ENCODE measurements around the gene KPNA3. TPM values are rescaled to one million over a fixed set of nuclear protein-coding genes. Genes with fewer than 3 reads are reported as not detected.
A peak's percentile ranks its signal among the peaks of the same experiment; 100 is the strongest.

The KPNA3 gene
- total and polyA plus RNA-seq, 4 experiments from 2014 or later = 21.1 to 25.2 (median 22.2) TPM

GRCh38 chr13:49831455-49831854, 39.0 kb upstream of the KPNA3 start:
- Mint-ChIP-seq H3K27me3 (peaks cover 0 to 7% of the 10 kb centered on the region in 2 donors), H3K9me3 (peaks cover 3 to 30% (median 10%) of the 10 kb centered on the region in 8 donors), H3K4me3 (no peak overlapping the region), H3K4me1 (peaks cover 2 to 11% (median 6%) of the 10 kb centered on the region in 4 donors), H3K36me3 (peaks cover 0 to 4% of the 10 kb centered on the region in 2 donors), H3K27ac (no peak overlapping the region)
- POLR2A ChIA-PET (ENCODE audit: partially characterized antibody) = no interaction called here
- Histone ChIP-seq H3K9me3 (ENCODE audit: control insufficient read depth in 1 of 2, low read length in 2 of 2) (no peaks in the 10 kb centered on the region), H3K4me3 (ENCODE audit: low read length in 2 of 2) (no peak overlapping the region), H3K27ac (ENCODE audit: low read depth, low read length) (no peak overlapping the region), H3K4me1 (ENCODE audit: insufficient read depth, low read length) (no peaks in the 10 kb centered on the region), H3K36me3 (ENCODE audit: insufficient read depth, low read length) (no peaks in the 10 kb centered on the region), H3K27me3 (ENCODE audit: insufficient read depth, low read length) (no peaks in the 10 kb centered on the region)
- CTCF ChIA-PET (ENCODE audit: partially characterized antibody) = no interaction called here
- no peak for DNase-seq
- intact Hi-C loops (cut with micrococcal nuclease) = no loop called here

GRCh38 chr13:49830721-49831120, 38.2 kb upstream of the KPNA3 start:
- intact Hi-C loops (cut with micrococcal nuclease) = no loop called here
- no peaks in the 10 kb centered on the region for H3K9me3 ChIP-seq (ENCODE audit: control insufficient read depth in 1 of 2, low read length in 2 of 2)
- H3K36me3 Mint-ChIP-seq = peaks cover 0 to 4% of the 10 kb centered on the region in 2 donors
- no peaks in the 10 kb centered on the region for H3K36me3 ChIP-seq (ENCODE audit: insufficient read depth, low read length)
- ChIA-PET POLR2A (ENCODE audit: partially characterized antibody) (no interaction called here), CTCF (ENCODE audit: partially characterized antibody) (interaction anchor here (1.0 kb wide), 1 partner anchor 67 kb away, joined by 4 read pairs; no protein-coding TSS in a partner anchor)
- no peaks in the 10 kb centered on the region for H3K27me3 ChIP-seq (ENCODE audit: insufficient read depth, low read length)
- H3K27me3 Mint-ChIP-seq = peaks cover 0 to 7% of the 10 kb centered on the region in 2 donors
- H3K27ac ChIP-seq (ENCODE audit: low read depth, low read length) = no peak overlapping the region
- DNase-seq = no peak
- no peak overlapping the region for H3K4me3 ChIP-seq (ENCODE audit: low read length in 2 of 2)
- H3K4me1 Mint-ChIP-seq = peaks cover 2 to 11% (median 6%) of the 10 kb centered on the region in 4 donors
- H3K27ac Mint-ChIP-seq = no peak overlapping the region
- no peak overlapping the region for H3K4me3 Mint-ChIP-seq
- peaks cover 3 to 30% (median 10%) of the 10 kb centered on the region in 8 donors for H3K9me3 Mint-ChIP-seq
- H3K4me1 ChIP-seq (ENCODE audit: insufficient read depth, low read length) = no peaks in the 10 kb centered on the region

- CTCF ChIA-PET (ENCODE audit: partially characterized antibody) = no interaction called here
- H3K27ac Mint-ChIP-seq = peak overlapping the region in 1 of 7 donors; percentile 3
- no peak overlapping the region for H3K27ac ChIP-seq (ENCODE audit: low read depth, low read length)
- H3K4me1 Mint-ChIP-seq = peaks cover 2 to 11% (median 6%) of the 10 kb centered on the region in 4 donors
- no peaks in the 10 kb centered on the region for H3K4me1 ChIP-seq (ENCODE audit: insufficient read depth, low read length)
- intact Hi-C loops (cut with micrococcal nuclease) = no loop called here
- peaks cover 3 to 30% (median 10%) of the 10 kb centered on the region in 8 donors for H3K9me3 Mint-ChIP-seq
- peaks cover 0 to 4% of the 10 kb centered on the region in 2 donors for H3K36me3 Mint-ChIP-seq
- H3K4me3 Mint-ChIP-seq = no peak overlapping the region
- no peaks in the 10 kb centered on the region for H3K9me3 ChIP-seq (ENCODE audit: control insufficient read depth in 1 of 2, low read length in 2 of 2)
- POLR2A ChIA-PET (ENCODE audit: partially characterized antibody) = no interaction called here
- no peaks in the 10 kb centered on the region for H3K27me3 ChIP-seq (ENCODE audit: insufficient read depth, low read length)
- no peaks in the 10 kb centered on the region for H3K36me3 ChIP-seq (ENCODE audit: insufficient read depth, low read length)
- no peak for DNase-seq
- H3K27me3 Mint-ChIP-seq = peaks cover 0 to 8% of the 10 kb centered on the region in 2 donors
- no peak overlapping the region for H3K4me3 ChIP-seq (ENCODE audit: low read length in 2 of 2)
Measured at GRCh38 chr13:49829715-49830114, 37.2 kb upstream of the KPNA3 start.

- Histone ChIP-seq H3K27ac (ENCODE audit: low read depth, low read length) (no peak overlapping the region), H3K9me3 (ENCODE audit: control insufficient read depth in 1 of 2, low read length in 2 of 2) (no peaks in the 10 kb centered on the region), H3K4me1 (ENCODE audit: insufficient read depth, low read length) (no peaks in the 10 kb centered on the region), H3K4me3 (ENCODE audit: low read length in 2 of 2) (no peak overlapping the region), H3K36me3 (ENCODE audit: insufficient read depth, low read length) (no peaks in the 10 kb centered on the region), H3K27me3 (ENCODE audit: insufficient read depth, low read length) (no peaks in the 10 kb centered on the region)
- peaks cover 0 to 18% of the 10 kb centered on the region in 2 donors for H3K27me3 Mint-ChIP-seq
- peaks cover 3 to 30% (median 10%) of the 10 kb centered on the region in 8 donors for H3K9me3 Mint-ChIP-seq
- peaks cover 0 to 4% of the 10 kb centered on the region in 2 donors for H3K36me3 Mint-ChIP-seq
- ChIA-PET CTCF (ENCODE audit: partially characterized antibody) (no interaction called here), POLR2A (ENCODE audit: partially characterized antibody) (no interaction called here)
- H3K4me3 Mint-ChIP-seq = no peak overlapping the region
- H3K4me1 Mint-ChIP-seq = peaks cover 2 to 11% (median 6%) of the 10 kb centered on the region in 4 donors
- no peak overlapping the region for H3K27ac Mint-ChIP-seq
- intact Hi-C loops (cut with micrococcal nuclease) = no loop called here
- no peak for DNase-seq
Measured at GRCh38 chr13:49828453-49828852, 36.0 kb upstream of the KPNA3 start.

GRCh38 chr13:49827891-49828290, 35.4 kb upstream of the KPNA3 start:
- Histone ChIP-seq H3K27me3 (ENCODE audit: insufficient read depth, low read length) (no peaks in the 10 kb centered on the region), H3K27ac (ENCODE audit: low read depth, low read length) (no peak overlapping the region), H3K9me3 (ENCODE audit: control insufficient read depth in 1 of 2, low read length in 2 of 2) (no peaks in the 10 kb centered on the region), H3K4me3 (ENCODE audit: low read length in 2 of 2) (no peak overlapping the region), H3K36me3 (ENCODE audit: insufficient read depth, low read length) (no peaks in the 10 kb centered on the region), H3K4me1 (ENCODE audit: insufficient read depth, low read length) (no peaks in the 10 kb centered on the region)
- Mint-ChIP-seq H3K9me3 (peaks cover 3 to 24% (median 10%) of the 10 kb centered on the region in 8 donors), H3K27me3 (peaks cover 1 to 18% of the 10 kb centered on the region in 2 donors), H3K4me3 (peak overlapping the region in 1 of 8 donors; percentile 18), H3K36me3 (peaks cover 0 to 4% of the 10 kb centered on the region in 2 donors), H3K4me1 (peaks cover 2 to 11% (median 6%) of the 10 kb centered on the region in 4 donors), H3K27ac (peak overlapping the region in 3 of 7 donors; percentile 4 to 47 (median 23))
- DNase-seq = no peak
- intact Hi-C loops (cut with micrococcal nuclease) = no loop called here
- ChIA-PET CTCF (ENCODE audit: partially characterized antibody) (no interaction called here), POLR2A (ENCODE audit: partially characterized antibody) (no interaction called here)

- H3K4me1 Mint-ChIP-seq = peaks cover 2 to 11% (median 6%) of the 10 kb centered on the region in 4 donors
- no peaks in the 10 kb centered on the region for H3K9me3 ChIP-seq (ENCODE audit: control insufficient read depth in 1 of 2, low read length in 2 of 2)
- peak overlapping the region in 1 of 7 donors; percentile 4 for H3K27ac Mint-ChIP-seq
- no peak overlapping the region for H3K4me3 Mint-ChIP-seq
- H3K36me3 Mint-ChIP-seq = peaks cover 0 to 4% of the 10 kb centered on the region in 2 donors
- no peaks in the 10 kb centered on the region for H3K4me1 ChIP-seq (ENCODE audit: insufficient read depth, low read length)
- no peaks in the 10 kb centered on the region for H3K27me3 ChIP-seq (ENCODE audit: insufficient read depth, low read length)
- POLR2A ChIA-PET (ENCODE audit: partially characterized antibody) = no interaction called here
- intact Hi-C loops (cut with micrococcal nuclease) = no loop called here
- no peak for DNase-seq
- CTCF ChIA-PET (ENCODE audit: partially characterized antibody) = no interaction called here
- no peak overlapping the region for H3K27ac ChIP-seq (ENCODE audit: low read depth, low read length)
- peaks cover 3 to 19% (median 7%) of the 10 kb centered on the region in 8 donors for H3K9me3 Mint-ChIP-seq
- no peaks in the 10 kb centered on the region for H3K36me3 ChIP-seq (ENCODE audit: insufficient read depth, low read length)
- peaks cover 1 to 18% of the 10 kb centered on the region in 2 donors for H3K27me3 Mint-ChIP-seq
- no peak overlapping the region for H3K4me3 ChIP-seq (ENCODE audit: low read length in 2 of 2)
Measured at GRCh38 chr13:49827336-49827735, 34.9 kb upstream of the KPNA3 start.

- Histone ChIP-seq H3K4me1 (ENCODE audit: insufficient read depth, low read length) (no peaks in the 10 kb centered on the region), H3K4me3 (ENCODE audit: low read length in 2 of 2) (no peak overlapping the region), H3K36me3 (ENCODE audit: insufficient read depth, low read length) (no peaks in the 10 kb centered on the region), H3K9me3 (ENCODE audit: control insufficient read depth in 1 of 2, low read length in 2 of 2) (no peaks in the 10 kb centered on the region), H3K27ac (ENCODE audit: low read depth, low read length) (no peak overlapping the region), H3K27me3 (ENCODE audit: insufficient read depth, low read length) (no peaks in the 10 kb centered on the region)
- H3K4me1 Mint-ChIP-seq = peaks cover 0 to 2% (median 0%) of the 10 kb centered on the region in 4 donors
- H3K4me3 Mint-ChIP-seq = no peak overlapping the region
- no peak overlapping the region for H3K27ac Mint-ChIP-seq
- H3K9me3 Mint-ChIP-seq = peaks cover 0 to 3% (median 0%) of the 10 kb centered on the region in 8 donors
- peaks cover 8 to 23% of the 10 kb centered on the region in 2 donors for H3K27me3 Mint-ChIP-seq
- DNase-seq = no peak
- ChIA-PET POLR2A (ENCODE audit: partially characterized antibody) (no interaction called here), CTCF (ENCODE audit: partially characterized antibody) (interaction anchor here (1.4 kb wide), 1 partner anchor 10 kb away, joined by 5 read pairs; no protein-coding TSS in a partner anchor)
- H3K36me3 Mint-ChIP-seq = no peaks in the 10 kb centered on the region
- intact Hi-C loops (cut with micrococcal nuclease) = no loop called here
Measured at GRCh38 chr13:49821216-49822009, 28.9 kb upstream of the KPNA3 start.

All from CD4-positive, alpha-beta memory T cell (primary cell).